Measurements from ENCODE around the gene AKAP8L.

AKAP8L gene

DNA sequence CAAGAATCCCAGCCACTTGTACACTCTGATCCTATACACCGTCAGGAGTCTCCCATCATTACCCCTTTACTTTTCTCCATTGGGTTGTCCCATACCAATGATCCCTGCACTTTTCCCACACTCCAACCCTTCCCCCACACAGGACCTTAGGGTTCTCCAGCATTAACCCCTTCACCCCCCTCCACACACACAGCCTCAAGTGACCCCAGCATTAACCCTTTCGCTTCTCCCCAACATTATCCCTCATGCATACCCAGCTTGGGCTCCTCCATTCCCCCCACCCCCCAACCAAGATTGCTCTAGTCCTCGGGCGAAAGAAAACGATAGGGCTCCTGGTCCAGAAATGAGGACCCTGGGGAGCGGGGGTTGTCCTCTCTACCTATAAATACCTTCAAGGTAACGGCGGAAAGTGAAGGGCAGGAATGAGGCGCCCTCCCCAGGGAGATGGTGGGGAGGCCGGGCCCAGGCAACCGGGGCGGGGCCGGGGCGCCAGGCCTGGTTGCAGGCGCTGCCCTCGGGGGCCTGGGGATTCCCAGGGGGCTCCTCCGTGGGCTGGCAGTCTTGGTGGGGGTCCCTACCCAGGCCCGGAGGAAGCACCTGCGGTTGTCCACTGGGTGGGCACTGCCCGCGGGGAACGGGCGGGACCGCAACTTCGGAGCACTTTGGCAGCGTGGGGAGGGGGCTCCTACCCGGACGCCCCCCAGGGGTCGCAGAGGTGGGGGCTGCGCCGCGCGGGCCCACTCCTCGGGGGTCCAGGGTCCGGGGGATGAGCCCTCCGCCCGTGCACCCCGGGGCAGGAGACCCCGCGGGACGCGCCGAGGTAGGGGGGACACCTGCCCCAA, 30.2 kb upstream of the AKAP8L start:
- no peak for DNase-seq (ENCODE audit: low read depth in 2 of 2)

DNA sequence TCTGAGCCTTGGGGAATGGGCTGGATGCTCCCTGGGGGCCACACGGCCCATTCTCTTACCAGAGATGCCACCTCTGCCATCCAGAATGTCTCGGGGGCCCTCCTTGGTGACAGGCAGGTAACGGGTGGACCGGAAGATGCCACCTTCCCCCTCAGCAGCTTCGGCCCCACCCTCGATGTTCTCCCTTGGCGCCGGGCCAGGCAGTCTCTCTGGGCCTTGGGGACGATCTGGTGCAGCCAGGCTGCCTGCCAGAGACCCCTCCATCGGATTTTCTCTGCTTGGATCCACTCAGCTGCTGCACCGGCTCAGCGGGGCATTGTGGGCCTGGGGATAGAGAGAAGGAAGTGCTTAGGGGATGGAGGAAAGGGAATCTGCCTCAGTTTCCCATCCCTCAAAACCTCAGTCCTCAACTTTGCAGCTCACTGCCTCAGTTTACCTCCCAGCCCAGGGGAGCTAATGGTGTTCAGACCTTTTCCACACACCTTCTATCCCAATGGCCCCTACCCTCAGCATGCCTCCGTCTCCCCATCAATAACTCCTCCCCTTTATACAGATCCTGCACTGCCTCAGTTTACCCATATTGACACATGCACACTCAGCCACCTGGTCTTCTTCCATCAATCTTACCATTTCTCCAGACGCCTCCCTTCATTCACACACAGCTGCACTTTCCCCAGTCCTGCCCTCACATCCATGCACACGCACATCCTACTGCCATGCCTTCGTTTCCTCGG, 29.4 kb upstream of the AKAP8L start:
- no peak for DNase-seq (ENCODE audit: low read depth in 2 of 2)

DNA sequence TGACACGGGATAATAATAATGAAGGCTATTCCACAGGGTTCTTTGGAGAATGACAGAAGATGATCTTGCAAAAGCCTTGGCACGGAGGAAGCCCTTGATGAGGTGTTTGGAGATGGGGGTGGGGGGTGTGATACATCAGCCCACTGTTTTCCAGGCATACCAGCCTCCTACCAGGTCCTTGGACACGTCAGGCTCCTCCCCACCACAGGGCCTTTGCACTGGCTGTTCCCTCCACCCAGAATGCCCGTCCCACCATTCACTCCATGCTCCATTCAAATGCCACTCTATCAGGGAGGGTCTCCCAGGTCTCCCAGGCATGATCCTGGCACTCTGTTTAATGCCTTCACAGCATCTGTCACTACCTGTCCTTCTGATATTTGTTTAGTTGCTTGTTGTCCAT, 28.3 kb upstream of the AKAP8L start:
- DNase-seq (ENCODE audit: low read depth in 2 of 2), result no peak

DNA sequence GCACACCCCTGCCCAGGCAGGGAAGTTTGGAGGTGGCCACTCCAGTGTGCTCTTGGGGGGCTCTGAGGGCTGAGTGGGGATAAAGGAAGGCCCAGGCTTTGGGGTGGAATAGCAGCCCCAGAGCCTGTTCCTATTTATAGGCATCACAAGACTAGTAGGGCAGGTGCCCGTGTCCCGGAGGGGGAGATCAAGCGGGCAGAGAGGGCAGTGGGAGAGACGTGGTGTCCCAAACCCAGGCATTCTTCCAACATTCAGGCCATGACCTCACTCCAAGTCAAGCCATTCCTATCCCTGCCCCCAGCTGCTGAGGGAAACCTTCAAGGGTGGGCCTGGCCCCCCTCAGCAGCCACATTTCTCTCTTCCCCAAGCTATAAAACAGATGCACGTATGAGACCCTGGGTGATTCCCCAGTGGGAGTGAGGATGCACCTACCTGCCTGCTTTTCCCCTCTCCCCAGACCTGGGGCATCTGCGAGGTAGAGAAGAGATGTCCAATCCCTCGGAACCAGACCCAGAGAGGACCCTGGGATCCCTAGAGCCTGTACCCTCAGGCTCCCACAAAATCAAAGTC, 27.1 kb upstream of the AKAP8L start:
- DNase-seq (ENCODE audit: low read depth in 2 of 2), result no peak

DNA sequence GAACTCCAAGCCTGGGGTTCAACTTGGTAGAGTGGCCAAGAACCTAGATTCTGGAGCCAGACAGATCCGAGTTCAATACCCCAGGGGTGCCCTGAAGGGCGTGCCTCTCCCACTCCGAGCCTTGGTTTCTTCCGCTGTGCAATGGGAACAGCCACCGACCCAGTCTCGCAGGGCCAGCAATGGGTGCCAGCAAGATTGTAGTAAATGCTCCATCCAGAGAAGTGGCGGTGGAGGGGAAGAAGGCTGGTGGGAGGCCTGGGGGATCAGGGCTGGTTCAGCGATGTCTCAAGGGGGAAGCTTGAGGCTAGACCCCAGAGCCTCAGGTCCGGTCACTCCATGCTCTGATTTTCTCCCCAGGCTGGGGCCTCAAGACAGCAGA, 26.4 kb upstream of the AKAP8L start:
- DNase-seq (ENCODE audit: low read depth in 2 of 2), result no peak

DNA sequence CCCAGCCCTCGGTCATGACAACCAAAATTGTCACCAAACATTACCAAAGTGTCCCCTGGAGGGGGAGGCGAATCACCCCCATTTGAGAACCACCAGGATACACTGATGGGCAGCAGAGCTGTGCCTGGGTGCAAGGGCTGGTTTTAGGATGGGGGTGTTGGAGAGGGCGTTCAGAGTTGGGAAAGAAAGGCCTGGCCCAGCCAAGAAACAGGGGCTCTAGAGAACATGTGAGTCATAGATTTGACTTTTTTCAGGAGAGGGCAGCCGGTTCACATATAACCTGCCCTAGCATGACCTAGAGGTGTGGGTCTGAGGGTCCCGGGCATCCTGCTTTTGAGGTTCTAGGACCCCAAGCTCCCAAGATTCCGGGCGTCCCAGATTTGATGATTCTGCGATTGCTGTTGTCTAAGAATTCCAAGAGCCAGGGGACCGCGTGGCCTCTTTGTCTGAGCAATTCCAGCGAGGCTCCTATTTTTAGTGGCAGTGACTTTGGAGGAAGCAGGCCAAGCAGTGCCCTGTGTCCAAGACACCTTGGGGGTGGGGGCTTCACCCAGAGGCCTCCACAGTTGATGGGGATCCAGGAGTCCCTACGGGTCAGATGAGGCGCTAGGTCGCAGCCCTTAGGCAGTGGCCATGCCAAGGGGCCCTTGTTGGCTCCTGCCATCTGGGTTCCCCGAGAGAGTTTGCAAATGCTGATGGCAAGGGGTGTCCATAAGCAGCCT, 25.9 kb upstream of the AKAP8L start:
- DNase-seq (ENCODE audit: low read depth in 2 of 2), result no peak

DNA sequence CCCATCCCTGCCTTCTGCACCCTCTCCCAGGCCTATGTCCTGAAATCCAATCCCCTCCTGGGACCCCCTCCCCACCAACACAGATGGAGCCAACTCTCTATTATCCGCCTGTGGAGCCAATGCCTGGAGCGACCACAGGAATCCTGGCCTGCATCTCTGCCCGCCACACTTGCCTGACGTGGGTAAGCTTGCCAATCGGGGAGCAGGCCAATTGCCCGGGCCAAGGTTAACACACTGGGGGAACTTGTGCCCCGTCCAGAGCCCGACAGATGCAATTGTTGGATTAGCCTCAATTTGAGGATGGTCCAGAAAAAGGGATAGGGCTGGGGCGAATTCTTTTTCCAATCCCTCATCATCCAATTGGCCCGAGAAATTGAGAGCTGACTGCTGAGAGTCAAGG, 25.1 kb upstream of the AKAP8L start:
- no peak for DNase-seq (ENCODE audit: low read depth in 2 of 2)

DNA sequence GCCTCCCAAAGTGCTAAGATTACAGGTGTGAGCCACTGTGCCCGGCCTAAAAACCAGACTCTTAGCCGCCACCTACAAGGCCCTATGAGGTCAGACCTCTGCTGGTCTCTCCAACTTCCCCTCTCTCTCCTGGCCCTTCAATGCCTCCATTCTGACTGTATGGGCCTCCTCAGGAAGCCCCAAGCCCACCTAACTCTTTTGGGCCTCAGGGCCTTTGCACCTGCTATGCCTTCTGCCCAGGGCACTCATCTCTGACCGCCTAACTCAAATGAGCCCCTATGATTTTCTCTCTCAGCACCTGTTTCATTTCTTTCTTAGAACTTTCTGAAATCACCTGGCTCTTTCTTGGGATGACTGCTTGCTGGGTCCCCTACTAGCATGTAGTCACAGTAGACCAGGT, 24.5 kb upstream of the AKAP8L start:
- DNase-seq (ENCODE audit: low read depth in 2 of 2), result no peak

DNA sequence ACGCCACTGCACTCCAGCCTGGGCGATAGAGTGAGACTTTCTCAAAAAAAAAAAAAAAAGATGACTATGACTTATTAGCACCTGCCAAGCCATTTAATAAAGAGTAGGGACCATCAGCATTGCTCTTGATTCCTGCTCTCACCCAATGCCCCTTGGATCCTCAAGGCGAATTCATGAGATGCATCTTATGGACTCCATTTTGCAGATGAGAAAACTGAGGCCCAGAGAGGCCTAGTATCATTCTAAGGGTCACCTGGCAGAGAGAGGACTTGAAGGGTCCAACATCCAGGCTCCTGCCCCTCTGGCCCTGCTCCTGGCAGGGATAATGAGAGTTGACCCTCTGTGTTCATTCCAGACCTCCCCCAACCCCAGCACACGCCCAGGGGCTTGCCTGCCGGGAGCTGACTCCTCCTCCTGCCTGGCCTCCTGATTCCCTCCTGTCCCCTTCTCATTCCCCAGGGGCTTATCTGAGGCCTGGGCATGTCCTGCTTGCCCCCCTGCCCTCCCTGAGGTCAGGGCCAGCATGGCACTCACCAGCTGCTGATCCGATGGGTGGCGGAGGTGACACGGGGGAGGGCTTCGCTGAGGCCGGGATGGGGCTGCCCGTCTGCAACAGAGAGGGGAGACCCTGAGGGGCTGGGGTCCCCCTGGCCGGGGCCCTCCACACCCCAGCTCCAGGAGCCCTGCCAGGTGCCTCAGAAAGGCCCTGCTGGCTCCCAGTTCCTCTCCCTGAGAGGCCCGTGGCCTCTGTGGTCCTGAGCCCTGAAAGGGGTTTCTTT, 23.5 kb upstream of the AKAP8L start:
- no peak for DNase-seq (ENCODE audit: low read depth in 2 of 2)

DNA sequence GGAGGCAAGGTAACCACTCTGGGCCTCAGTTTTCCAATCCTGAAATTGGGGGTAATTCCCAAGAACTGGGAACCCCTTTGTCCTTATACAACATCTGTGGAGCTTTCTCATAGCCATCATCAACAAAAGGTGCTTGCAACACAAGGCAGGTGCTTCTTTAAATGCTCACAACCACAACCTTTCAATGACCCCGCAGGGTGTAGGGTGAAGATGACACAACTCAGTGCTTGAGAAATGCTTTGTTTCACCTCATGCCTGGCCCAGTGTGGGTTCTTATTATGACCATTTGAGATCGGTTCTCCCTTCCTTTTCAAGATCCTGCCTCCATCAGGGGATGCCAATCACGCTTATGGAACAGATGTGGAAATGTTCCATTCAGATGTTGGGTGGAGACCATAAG, 22.5 kb upstream of the AKAP8L start:
- no peak for DNase-seq (ENCODE audit: low read depth in 2 of 2)

DNA sequence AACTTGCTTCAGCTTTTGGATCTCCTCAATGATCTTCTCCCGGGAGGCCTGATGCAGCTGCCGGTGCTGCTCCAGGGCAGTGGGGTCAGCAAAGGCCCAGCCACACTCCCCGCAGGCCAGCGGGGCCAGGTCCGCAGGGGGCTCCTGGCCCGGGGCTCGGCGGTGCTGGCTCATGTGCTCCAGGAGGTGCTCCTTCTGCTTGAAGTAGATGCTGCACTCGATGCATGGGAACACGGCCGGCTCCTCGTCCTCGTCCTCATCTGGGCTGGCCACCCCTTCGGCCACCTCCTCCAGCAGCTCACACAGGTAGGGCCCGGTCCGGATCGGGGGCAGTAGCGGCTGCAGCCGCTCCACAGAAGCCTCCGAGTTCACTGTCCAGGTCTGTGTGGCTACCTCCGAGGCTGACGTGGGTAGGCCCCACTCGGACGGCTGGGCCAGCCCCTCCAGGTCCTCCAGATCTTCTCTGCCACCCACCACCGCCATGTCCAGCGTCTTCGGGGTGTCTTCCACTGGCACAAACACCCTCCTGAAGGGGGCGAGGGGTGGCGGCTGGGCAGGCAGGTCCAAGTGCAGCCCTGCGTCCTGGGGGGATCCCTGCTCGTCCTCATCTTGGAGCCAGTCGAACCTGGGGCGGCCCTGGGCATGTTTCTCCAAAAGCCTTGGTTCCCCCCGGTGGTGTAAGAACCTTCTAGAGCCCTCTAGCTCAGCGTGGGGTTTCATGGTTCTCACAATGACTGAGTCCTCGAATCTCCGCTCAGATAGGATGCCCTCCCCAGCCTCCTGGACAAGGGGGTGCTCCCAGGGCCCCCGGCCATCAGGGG, 21.2 kb upstream of the AKAP8L start:
- DNase-seq (ENCODE audit: low read depth in 2 of 2), result no peak

DNA sequence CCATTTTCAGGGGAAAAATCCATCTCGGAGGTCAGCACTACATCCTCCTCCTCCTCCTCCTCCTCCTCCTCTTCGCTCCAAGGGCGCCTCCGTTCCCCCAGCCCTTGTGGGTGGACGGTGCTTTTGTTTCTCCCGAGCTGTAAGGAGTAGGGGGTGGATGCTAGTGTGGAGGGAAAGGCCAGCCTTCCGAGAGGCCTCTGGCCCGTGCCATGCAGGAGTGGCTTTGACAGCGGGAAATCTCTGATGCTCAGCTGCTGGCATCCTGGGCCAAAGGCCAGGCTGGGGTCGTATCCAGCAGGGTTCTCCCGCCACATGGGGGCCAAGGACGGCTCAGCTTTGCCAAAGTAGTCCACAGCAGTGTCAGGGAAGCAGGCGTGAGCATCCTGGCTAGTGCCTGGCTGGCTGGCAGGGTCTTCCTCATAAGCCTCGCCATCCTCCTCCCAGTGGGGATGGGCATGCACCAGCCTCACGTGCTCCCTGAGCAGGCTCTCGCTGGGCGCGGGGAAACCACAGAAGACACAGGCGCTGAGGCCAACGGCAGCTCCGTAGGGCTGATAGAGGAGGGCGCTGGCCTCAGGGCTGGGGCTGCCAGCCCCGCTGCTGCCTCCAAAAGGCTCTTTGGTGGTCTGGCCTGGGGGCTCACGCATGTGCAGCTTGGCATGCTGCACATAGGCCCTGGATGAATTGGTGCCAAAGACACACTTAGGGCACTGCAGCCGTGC, 20.5 kb upstream of the AKAP8L start:
- DNase-seq (ENCODE audit: low read depth in 2 of 2), result no peak

DNA sequence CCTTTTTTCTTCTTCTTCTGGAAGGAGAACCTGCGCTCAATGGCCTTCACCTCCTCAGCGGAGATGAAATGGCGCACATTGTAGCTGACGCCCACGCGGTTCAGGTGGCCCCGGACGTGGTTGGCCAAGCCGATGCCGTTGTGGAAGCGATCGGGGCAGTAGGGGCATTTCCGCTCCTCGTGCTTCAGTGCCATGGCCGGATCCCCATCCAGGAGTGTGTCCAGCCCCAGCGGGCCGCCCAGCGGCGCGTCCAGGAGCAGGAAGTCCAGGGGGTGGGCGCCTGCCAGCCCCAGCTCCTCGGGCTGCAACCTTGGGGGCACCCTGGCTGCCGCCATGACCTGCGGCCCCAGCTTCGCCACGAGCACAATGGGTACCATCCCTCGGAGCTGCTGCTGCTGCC, 19.8 kb upstream of the AKAP8L start:
- no peak for DNase-seq (ENCODE audit: low read depth in 2 of 2)

DNA sequence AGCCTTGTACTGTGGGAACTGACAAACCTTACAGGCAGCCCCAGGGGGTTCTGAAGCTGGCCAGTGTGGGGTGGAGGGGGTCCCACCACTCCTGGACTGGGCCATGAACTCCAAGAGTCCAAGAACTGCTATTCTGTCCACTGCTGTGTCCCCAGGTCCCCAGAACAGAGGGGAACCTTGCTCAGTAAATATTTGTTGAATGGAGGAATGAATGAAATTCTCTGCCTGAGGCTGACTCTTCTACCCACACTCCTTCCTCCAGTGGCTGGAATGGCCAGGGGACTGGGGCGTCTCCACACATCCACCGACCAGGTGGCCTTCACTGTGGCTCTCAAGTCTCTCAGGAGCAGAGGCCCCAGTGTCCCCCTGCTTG, 19.3 kb upstream of the AKAP8L start:
- DNase-seq (ENCODE audit: low read depth in 2 of 2), result no peak

DNA sequence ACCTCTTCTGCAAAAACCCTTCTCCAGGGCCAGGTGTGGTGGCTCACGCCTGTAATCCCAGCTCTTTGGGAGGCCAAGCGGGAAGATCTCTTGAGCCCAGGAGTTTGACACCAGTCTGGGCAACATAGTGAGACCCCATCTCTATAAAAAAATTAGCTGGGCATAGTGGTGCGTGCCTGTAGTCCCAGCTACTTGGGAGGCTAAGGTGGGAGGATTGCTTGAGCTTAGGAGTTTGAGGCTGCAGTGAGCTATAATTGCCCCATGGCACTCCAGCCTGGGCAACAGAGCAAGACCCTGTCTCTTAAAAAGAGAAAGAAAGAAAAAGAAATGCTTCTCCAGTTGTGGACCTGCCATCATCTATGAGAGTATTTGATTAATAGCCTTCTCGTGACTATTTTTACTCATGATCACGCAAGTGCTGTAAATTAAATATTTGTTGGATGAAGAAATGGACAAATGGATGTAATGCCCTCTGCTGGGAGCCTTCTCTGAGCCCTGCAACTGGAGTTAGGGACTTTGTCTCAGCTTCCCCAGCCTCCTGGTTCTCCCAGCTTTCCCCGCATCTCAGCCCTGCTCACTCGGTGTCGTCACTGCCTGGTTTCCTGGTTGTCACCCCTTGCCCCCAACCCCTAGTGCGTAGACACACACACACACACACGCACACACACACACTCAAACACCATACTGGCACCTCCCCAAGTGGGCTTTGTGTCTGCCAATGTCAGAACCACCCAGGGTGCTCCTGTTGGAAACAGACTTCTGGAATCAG, 18.8 kb upstream of the AKAP8L start:
- no peak for DNase-seq (ENCODE audit: low read depth in 2 of 2)

DNA sequence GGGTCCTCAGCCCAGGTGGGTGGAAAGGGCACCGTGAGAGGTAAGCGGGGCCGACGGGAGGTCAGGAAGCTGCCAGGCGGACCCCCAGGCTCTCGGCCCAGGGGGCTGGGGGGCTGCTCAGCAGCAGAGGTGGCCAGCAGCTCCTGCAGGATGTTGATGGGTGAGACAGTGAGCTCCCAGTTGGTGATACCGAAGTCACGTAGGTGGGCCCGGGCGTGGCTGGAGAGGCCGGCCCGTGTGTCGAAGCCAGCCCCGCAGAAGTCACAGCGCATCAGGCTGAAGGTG, 18.0 kb upstream of the AKAP8L start:
- DNase-seq (ENCODE audit: low read depth in 2 of 2), result no peak

DNA sequence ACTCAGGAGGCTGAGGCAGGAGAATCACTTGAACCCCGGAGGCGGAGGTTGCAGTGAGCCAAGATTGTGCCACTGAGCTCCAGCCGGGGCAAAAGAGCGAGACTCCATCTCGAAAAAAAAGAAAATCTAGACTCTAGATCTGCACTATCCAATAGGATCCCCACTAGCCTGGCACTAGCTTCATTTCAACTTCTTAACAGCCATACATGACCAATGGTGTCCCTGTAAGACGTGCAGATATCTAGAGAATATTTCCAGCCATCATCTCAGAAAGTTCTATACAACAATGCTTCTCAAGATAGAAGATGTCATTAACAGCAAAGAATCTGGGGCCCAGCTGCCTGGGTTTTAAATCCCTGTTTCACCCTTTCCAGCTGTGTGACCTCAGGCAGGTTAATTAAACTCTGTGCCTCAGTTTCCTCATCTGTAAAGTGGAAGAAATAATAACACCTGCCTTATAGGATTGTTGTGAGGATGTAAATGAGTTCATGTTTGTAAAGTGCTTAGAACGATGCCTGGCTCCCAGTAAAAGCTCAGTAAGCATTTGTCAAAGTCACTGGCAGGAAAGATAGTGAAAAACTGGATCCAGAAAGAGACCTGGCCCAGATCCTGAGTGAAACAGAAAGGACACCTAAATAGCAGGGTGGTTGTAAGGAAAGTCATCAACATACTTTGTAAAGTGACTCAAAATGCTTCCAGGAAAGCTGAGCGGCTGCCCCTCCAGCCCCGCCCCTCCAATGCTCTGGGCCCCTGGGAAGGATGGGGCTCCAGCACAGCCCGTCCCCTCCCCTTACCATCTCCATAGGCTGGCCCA, 17.4 kb upstream of the AKAP8L start:
- DNase-seq (ENCODE audit: low read depth in 2 of 2), result no peak

DNA sequence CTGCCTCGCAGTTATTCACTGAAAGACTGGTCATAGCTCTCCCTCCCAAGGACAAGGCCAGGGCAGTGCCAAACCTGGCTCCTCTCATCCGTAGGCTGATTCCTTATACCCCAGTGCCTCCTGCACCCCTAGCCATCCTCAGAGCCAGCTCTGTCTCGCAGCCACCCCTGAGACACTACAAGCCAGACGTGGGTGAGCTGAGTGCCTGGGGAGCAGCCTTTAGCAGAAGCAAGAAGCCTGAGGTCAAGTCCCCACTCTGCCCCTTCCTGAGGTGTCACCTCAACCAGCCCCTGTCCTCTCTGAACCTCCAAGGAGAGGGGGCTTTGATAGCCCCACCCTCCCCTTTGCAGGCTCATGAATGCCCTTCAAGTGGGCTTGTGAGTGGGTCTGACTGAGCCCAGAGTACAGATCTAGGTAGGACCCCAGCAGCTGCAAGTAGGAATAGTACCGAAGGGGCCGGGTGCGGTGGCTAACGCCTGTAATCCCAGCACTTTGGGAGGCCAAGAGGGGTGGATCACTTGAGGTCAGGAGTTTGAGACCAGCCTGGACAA, 14.8 kb upstream of the AKAP8L start:
- DNase-seq (ENCODE audit: low read depth in 2 of 2), result no peak
